Fibroblast of gingiva (primary cell): ENCODE measurements around the gene AHRR.
"Not testable (repeated sequence)": the region's sequence is repeated elsewhere in the genome, so short reads cannot be mapped to it uniquely, and the experiment has no call there.

Source experiments
- DNase-seq: peaks from one replicate; pipeline ENCODE4 v3.0.0-alpha.2; 2011; ENCODE audit warnings: low read depth

The AHRR gene

GRCh38 chr5:395921-396530 is 74.5 kb downstream of the AHRR start:
- DNase-seq: no peak

DNA sequence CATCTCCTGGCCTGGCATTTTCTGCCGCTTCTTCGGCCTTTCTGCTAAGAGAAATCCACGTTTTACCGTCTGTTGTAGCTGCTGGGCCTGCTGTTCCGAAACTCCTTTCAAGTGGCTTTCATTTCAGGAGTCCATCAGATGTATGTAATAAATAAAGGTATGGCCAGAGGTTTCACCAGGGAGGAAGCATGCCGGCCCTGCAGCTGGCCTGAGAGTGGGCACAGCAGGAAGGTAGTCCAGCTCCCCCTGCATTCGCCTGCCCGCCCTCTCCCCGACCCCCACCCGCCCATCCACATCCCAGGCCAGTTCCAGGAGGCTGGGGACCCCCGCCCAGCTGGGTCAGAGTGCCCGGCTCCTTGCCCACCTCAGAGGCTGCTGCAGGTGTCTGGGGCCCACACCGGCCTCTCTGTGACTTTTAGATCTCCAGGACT is 75.0 kb downstream of the AHRR start:
- DNase-seq: no peak

DNA sequence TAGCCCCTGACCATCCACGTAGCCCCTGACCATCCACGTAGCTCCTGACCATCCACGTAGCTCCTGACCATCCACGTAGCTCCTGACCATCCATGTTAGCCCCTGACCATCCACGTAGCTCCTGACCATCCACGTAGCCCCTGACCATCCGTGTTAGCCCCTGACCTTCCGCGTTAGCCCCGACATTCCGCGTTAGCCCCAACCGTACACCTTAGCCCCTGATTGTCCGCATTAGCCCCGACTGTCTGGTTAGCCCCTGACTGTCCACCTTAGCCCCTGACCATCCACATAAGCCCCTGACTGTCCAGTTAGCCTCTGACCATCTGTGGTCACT is 76.6 kb downstream of the AHRR start:
- DNase-seq: not testable (repeated sequence)

- DNase-seq: no peak
Measured at GRCh38 chr5:398475-399295, 77.2 kb downstream of the AHRR start.

- DNase-seq: peak; percentile 100
Measured at GRCh38 chr5:399296-400281, 78.1 kb downstream of the AHRR start.

DNA sequence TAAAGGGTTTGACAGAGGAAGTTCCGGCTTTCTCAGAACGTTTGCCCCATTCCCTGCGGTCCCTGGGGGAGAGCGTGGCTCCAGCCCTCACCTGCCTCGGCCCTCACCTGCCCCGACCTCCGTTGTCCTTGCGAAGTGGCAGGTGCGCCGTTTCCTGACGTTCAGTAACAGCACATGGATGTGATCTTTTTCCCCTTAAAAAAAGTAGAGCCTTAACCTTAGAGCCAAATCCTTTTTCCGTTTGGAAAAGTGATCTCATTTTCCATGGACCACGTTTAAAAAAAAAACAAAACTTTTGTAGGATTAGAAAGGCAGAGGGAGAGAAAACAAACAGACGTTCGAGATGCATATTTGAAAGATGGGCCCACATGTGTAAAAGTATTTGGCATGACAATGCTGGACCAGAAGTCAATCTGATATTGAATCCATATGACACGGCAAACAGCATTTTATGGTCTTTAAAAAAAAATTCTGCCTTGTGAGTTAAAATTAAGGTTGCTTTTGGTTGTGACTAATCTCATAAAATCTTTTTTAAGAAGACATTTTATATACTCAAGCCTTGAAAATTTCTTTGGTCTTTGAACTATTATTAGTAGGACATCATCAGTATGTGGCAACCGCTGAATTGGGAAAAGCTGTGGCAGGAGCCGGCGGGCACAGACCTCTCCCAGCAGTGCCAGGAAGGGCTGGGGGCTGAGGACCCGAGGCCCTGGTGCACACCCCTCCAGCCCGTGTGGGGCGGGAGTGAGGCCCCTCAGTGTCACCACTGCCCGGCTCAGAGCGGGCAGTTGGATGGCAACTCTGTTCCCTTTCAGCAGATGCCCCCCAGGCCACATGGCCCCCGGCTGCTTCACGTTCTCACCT is 79.0 kb downstream of the AHRR start:
- DNase-seq: peak; percentile 95

DNA sequence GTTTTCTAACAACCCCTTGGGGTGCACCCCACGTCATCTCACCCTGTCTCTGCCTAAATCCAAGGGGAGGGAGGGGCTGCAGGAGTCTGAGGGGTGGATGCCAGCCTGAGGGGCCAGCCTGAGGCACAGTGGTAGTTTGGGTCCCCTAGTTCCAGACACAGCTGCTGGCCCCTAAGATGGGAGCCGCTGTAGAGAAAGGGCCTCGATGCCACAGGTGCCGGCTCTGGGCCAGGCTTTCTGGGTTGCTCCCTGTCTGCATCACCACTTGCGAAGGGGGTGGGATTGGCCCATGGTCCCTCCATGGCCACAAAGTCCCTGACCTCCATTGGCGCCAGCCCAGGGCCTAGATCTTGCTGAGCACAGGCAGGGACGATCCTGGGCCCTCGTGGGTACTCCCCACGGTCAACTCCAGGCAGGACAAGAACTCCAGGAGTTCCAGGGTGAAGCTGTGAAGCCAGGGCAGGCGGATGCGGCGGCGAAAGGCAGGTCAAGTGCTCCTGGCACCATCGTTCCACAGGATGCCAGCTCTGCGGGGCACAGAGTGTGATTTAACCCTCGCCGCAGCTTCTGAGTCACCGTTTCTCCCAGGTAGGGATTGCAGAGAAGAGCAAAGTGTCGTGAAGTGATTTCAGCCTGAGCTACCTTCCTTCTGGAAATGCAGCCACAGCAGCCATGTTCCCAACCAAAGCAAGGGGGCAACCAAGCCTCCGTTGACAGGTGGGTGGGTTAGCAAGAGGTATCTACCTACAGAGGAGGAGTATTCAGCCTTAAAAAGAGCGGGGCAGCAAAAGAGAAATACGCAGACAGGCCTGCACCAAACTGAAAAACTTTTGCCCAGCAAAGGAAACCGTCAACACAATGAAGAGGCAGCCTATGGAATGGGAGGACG is 79.9 kb downstream of the AHRR start:
- no peak for DNase-seq

DNA sequence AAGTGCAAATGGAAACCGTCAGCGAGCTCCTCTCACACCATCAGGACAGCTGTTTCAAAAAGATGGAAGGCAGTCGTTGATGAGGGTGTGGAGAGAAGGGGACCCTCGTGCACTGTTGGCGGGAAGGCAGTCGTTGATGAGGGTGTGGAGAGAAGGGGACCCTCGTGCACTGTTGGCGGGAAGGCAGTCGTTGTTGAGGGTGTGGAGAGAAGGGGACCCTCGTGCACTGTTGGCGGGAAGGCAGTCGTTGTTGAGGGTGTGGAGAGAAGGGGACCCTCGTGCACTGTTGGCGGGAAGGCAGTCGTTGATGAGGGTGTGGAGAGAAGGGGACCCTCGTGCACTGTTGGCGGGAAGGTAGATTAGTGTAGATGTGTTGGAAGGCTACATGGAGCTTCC is 80.7 kb downstream of the AHRR start:
- not testable (repeated sequence) for DNase-seq

DNA sequence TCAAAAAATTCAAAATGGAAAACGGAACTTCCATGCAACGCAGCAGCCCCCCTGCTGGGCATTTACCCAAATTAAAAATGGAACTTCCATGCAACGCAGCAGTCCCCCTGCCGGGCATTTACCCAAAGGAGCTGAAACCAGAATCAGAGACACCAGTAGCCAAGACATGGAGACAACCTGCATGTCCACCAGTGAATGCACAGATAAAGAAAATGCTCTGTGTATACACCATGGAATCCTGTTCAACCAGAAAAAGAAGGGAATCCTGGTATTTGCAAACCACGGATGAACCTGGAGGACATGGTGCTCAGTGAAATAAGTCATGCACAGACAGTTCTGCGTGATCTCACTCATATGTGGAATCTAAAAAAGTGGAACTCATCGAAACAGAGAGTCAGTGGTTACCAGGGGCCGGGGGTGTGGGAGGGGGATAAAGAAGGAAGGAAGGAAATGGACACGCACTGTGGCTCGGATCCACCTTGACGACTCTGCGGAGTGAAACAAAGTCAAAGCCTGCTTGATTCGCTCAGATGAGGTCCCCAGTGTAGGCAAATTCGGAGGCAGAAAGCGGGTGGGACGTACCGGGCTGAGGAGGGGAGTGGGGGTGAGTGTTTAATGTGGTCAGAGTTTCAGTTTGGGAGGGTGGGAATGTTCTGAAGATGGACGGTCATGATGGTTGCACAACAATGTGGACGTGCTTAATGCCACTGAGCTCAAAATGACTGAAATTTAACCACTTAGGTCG is 81.3 kb downstream of the AHRR start:
- DNase-seq: no peak

DNA sequence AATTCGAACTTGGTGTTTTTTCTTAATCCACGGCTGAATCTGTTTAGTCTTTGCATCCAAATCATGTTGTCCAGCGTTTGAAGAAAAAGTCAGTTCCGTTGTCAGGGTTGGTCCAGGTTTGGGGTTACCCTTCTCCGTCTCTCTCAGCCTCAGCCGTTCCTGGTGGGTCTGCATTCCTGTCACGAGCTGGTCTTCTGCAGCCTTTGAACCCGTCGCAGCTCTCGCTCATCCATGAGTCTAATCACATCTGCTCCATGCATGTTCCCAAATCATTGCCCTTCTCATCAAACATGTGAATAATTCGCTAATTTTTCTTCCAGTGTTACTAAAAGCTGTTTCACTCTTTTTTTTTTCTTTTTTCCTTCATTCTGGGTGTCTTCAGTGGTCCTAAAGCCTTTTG is 82.5 kb downstream of the AHRR start:
- no peak for DNase-seq

- no peak for DNase-seq
Measured at GRCh38 chr5:404666-405241, 83.2 kb downstream of the AHRR start.

DNA sequence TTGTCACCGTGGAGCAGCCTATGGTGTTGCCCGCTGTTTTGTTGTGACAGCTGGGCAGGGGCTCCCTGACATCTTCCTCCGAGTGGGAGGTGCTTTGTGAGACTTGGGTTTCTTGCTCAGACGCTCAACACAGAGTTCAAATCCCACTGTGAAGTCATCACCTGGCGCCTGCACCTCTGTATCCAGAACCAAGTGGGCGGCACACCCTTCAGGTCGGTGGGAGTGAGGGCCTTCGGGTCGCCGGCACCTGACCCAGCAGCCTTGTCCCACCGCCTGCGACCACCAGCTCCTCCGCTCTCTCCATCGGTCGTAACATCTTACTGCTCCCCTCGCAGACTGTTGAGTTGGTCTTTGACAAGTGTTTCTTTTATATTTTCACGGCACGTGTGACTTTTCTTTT is 83.9 kb downstream of the AHRR start:
- no peak for DNase-seq

- DNase-seq: no peak
Measured at GRCh38 chr5:406041-406440, 84.5 kb downstream of the AHRR start.

DNA sequence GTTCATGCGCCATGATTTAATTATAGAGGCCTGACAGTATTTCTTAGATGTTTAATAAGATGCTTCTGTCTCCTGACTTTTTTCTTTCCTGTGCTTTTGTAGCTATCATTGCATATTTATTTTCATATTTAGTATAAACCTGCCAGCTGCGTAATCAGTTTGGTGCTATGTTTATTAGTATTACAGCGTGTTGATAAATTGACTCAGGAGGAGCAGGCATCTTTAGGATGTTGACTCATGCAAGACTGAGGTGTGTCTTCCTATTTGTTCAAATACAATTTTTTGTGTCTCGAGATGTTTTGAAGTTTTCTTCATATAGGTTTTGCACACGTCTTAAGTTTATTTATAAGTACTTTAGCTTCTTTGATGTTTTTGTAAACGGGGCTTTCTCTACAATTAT is 85.5 kb downstream of the AHRR start:
- DNase-seq: no peak

- DNase-seq: no peak
Measured at GRCh38 chr5:407801-408268, 86.3 kb downstream of the AHRR start.

- no peak for DNase-seq
Measured at GRCh38 chr5:410911-411517, 89.5 kb downstream of the AHRR start.

DNA sequence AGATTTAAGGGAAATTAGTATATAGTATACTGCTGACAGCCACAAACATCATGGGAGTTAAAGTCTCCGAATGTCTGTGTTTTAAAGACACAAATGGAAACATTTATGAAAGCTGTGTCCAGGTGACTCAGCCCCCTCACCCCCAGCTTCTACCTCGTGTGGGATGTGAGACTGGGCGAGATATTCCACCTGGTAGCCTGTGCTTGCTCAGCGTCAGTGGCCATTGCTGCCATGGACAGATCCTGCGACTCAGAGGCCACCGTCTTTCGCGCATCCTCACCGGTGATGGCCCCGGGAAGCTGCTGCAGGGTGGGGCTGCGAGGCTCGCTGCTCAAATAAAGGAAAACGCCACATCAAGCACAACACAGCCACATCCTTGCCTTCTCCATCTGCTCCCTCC is 90.2 kb downstream of the AHRR start:
- no peak for DNase-seq

- DNase-seq: not testable (repeated sequence)
Measured at GRCh38 chr5:414991-415927, 93.7 kb downstream of the AHRR start.
